GM12878 (cell line): Measurements from ENCODE around the gene IL1RAP. TPM values are rescaled to one million over a fixed set of nuclear protein-coding genes. Genes with fewer than 3 reads are reported as not detected.

ENCODE experiments used
- ASH2L ChIP-seq: fragments of 300-600, 200-600 bp; sonication (generic); IDR thresholded peaks from 2 replicates; pipeline ENCODE4 v1.6.1; 2017; ENCODE audit warnings: low read depth, mild to moderate bottlenecking, borderline replicate concordance
- HDAC6 ChIP-seq: fragments of 200-600 bp; sonication (generic); IDR thresholded peaks from one replicate; pipeline ENCODE4 v1.8.0; 2017; ENCODE audit warnings: antibody characterized with exemption; ENCODE audit not compliant: unreplicated experiment
- ZZZ3 ChIP-seq: IDR thresholded peaks from 2 replicates; pipeline ENCODE4 v1.6.1; 2011; ENCODE audit warnings: low read depth; ENCODE audit not compliant: control insufficient read depth, insufficient read length
- polyA plus RNA-seq, 11 experiments: library from polyadenylated mRNA; depleted of rRNA in 4 of 11; unstranded in 6 of 11; stranded (reverse) in 5 of 11; fragments of >200 nt; fragmentation: Nextera tagmentation in 4 of 11; fragmentation: Illumina TruSeq in 1 of 11; extraction: Ambion mirVana in 4 of 11; extraction: Trizol in 1 of 11; gene quantifications; 1 replicate in 1 of 11; 2 replicates in 10 of 11; pipeline versions ENCODE4 v1.2.1 to v1.2.3, GENCODE V29; 2011 to 2016; ENCODE audit warnings: inconsistent platforms in 2 of 11, missing spikeins in 2 of 11, low read depth in 1 of 11
- total RNA-seq, 4 experiments: library from RNA; depleted of rRNA in 3 of 4; stranded (reverse); fragments of >200 nt in 3 of 4; fragmentation: Illumina TruSeq in 1 of 4; extraction: Trizol in 1 of 4; gene quantifications; 2 replicates each; pipeline versions ENCODE4 v1.2.1 to v1.2.3, GENCODE V29; 2013 to 2021
- TF ChIP-seq, protein P1 (sequence below): fragments of 450-650 bp; IDR thresholded peaks from 2 replicates; pipeline ENCODE4 v1.6.1; 2017; ENCODE audit warnings: mild to moderate bottlenecking, moderate library complexity
- TF ChIP-seq, protein P2 (sequence below): fragments of 450-650 bp; IDR thresholded peaks from 2 replicates; pipeline ENCODE4 v1.6.1; 2014; ENCODE audit warnings: mild to moderate bottlenecking
- TF ChIP-seq, protein P3 (sequence below): IDR thresholded peaks from 2 replicates; pipeline ENCODE4 v1.6.1; 2012; ENCODE audit warnings: mild to moderate bottlenecking, low read depth, low read length

Gene IL1RAP
- total and polyA plus RNA-seq, 10 of the 15 experiments (the other 5 are each of a cell fraction or from before 2014, with no cell fraction given) = 0.17 to 1.0 (median 0.44) TPM; not detected in 1

DNA sequence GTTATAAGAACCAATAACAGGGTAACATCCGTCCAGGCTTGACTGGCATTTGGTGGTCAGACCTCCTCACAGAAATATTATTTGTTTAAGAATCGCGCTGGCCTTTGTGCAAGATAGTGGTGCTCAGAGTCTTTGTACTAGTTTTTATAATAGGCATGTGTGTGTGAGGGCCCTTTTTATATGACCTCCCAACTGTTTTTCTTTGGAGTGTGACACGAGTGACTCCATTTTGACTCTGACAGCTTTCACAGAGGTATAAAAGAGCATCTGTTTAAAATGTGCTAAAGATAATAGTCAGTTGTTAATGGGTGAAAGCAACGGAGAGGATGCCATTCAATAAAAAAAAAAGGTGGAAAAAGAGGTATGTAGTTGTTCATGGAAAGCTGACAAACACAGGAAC lies 110.4 kb downstream of the IL1RAP start (continued):
- TF ChIP-seq ZZZ3 (no peak), HDAC6 (no peak), ASH2L (no peak)
- TF ChIP-seq, protein P1, sequence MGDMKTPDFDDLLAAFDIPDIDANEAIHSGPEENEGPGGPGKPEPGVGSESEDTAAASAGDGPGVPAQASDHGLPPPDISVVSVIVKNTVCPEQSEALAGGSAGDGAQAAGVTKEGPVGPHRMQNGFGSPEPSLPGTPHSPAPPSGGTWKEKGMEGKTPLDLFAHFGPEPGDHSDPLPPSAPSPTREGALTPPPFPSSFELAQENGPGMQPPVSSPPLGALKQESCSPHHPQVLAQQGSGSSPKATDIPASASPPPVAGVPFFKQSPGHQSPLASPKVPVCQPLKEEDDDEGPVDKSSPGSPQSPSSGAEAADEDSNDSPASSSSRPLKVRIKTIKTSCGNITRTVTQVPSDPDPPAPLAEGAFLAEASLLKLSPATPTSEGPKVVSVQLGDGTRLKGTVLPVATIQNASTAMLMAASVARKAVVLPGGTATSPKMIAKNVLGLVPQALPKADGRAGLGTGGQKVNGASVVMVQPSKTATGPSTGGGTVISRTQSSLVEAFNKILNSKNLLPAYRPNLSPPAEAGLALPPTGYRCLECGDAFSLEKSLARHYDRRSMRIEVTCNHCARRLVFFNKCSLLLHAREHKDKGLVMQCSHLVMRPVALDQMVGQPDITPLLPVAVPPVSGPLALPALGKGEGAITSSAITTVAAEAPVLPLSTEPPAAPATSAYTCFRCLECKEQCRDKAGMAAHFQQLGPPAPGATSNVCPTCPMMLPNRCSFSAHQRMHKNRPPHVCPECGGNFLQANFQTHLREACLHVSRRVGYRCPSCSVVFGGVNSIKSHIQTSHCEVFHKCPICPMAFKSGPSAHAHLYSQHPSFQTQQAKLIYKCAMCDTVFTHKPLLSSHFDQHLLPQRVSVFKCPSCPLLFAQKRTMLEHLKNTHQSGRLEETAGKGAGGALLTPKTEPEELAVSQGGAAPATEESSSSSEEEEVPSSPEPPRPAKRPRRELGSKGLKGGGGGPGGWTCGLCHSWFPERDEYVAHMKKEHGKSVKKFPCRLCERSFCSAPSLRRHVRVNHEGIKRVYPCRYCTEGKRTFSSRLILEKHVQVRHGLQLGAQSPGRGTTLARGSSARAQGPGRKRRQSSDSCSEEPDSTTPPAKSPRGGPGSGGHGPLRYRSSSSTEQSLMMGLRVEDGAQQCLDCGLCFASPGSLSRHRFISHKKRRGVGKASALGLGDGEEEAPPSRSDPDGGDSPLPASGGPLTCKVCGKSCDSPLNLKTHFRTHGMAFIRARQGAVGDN = no peak
- TF ChIP-seq, protein P2, sequence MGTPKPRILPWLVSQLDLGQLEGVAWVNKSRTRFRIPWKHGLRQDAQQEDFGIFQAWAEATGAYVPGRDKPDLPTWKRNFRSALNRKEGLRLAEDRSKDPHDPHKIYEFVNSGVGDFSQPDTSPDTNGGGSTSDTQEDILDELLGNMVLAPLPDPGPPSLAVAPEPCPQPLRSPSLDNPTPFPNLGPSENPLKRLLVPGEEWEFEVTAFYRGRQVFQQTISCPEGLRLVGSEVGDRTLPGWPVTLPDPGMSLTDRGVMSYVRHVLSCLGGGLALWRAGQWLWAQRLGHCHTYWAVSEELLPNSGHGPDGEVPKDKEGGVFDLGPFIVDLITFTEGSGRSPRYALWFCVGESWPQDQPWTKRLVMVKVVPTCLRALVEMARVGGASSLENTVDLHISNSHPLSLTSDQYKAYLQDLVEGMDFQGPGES = no peak
- TF ChIP-seq, protein P3, sequence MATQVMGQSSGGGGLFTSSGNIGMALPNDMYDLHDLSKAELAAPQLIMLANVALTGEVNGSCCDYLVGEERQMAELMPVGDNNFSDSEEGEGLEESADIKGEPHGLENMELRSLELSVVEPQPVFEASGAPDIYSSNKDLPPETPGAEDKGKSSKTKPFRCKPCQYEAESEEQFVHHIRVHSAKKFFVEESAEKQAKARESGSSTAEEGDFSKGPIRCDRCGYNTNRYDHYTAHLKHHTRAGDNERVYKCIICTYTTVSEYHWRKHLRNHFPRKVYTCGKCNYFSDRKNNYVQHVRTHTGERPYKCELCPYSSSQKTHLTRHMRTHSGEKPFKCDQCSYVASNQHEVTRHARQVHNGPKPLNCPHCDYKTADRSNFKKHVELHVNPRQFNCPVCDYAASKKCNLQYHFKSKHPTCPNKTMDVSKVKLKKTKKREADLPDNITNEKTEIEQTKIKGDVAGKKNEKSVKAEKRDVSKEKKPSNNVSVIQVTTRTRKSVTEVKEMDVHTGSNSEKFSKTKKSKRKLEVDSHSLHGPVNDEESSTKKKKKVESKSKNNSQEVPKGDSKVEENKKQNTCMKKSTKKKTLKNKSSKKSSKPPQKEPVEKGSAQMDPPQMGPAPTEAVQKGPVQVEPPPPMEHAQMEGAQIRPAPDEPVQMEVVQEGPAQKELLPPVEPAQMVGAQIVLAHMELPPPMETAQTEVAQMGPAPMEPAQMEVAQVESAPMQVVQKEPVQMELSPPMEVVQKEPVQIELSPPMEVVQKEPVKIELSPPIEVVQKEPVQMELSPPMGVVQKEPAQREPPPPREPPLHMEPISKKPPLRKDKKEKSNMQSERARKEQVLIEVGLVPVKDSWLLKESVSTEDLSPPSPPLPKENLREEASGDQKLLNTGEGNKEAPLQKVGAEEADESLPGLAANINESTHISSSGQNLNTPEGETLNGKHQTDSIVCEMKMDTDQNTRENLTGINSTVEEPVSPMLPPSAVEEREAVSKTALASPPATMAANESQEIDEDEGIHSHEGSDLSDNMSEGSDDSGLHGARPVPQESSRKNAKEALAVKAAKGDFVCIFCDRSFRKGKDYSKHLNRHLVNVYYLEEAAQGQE = no peak
